Stimulated activated CD4-positive, alpha-beta T cell treated with anti-CD3 and anti-CD28 coated beads, Interleukin-2, amount 100 ng/mL, for 24 hours (primary cell): Measurements from ENCODE around the gene CPLX1.
"Not testable (repeated sequence)": the region's sequence is repeated elsewhere in the genome, so short reads cannot be mapped to it uniquely, and the experiment has no call there.

Source experiments
- DNase-seq, 2 donors: peaks; one replicate each; pipeline ENCODE4 v3.0.0-alpha.2; 2020

Gene CPLX1

DNA sequence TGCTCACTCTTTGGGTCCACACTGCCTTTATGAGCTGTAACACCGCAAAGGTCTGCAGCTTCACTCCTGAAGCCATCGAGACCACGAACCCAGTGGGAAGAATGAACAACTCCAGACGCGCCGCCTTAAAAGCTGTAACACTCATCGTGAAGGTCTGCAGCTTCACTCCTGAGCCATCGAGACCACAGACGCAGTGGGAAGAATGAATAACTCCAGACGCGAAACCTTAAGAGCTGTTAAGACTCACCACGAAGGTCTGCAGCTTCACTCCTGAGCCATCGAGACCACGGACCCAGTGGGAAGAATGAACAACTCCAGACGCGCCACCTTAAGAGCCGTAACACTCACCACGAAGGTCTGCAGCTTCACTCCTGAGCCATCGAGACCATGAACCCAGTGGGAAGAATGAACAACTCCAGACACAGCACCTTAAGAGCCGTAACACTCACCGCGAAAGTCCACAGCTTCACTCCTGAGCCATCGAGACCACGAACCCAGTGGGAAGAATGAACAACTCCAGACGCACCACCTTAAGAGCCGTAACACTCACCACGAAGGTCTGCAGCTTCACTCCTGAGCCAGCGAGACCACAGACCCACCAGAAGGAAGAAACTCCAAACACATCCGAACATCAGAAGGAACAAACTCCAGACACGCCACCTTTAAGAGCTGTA, 51.4 kb downstream of the CPLX1 start:
- not testable (repeated sequence) for DNase-seq

- DNase-seq = no peak
Observed at GRCh38 chr4:773214-773613, 52.7 kb downstream of the CPLX1 start.

DNA sequence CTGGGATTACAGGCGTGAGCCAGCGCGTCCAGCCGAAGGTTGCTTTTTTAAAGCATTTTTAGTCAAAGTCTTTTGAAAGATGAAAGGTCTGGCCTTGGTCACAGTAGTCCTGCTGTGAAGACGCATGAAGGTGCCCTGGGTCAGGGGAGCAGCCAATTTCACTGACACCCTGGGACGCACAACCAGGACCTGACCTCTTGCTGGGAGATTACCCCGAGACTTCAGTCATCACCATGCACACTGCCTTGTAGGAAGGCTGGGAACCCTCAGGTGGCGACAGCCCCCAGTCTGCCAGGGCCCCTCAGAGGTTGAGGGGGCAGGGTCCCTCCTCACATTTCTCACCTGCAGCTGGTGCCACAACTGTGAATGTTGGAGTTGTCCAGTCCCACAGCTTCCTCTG, 53.2 kb downstream of the CPLX1 start:
- no peak for DNase-seq

DNA sequence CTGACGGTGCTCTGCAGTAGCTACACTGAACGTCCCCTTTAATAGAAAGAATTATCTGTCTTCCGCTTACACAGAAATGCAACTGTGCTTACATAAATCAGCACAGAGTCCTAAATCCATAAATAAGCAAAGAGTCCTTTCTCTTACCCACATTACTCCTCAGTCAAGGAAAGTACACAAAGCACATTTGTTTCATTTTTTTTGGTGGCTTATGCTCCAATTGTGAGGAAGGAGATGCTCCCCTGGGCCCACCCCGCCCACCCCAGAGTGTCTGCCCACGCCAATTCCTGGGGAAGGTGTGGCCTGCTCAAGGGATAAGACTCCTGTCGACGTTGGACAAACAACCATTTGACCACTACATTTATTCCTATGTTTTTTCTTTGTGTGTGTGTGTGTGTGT, 53.8 kb downstream of the CPLX1 start:
- no peak for DNase-seq

GRCh38 chr4:771464-771863, 54.5 kb downstream of the CPLX1 start:
- no peak for DNase-seq

GRCh38 chr4:770022-770421, 55.9 kb downstream of the CPLX1 start:
- DNase-seq = no peak

DNA sequence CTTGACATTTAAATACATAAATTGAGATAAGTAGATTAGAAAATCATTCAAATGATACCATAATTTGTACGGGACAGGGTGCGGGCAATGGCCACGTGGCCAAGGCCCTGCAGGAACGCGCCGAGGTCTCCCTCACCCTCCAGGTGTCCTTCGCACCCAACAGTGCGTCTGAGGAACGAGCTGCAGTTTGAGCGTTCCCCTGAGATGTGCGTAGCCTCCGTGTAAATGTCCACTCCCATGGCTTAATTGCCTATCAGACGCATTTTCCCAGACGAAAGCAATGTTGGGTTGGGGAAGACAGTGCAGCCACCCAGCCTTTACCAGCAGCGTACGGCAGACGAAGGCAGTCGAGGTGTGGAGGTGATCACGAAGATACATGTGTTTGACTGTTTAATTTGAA, 56.4 kb downstream of the CPLX1 start:
- no peak for DNase-seq

- DNase-seq = no peak
Observed at GRCh38 chr4:768995-769394, 56.9 kb downstream of the CPLX1 start.

- no peak for DNase-seq
Observed at GRCh38 chr4:768076-768475, 57.9 kb downstream of the CPLX1 start.

GRCh38 chr4:766559-767283, 59.2 kb downstream of the CPLX1 start:
- DNase-seq = no peak

- no peak for DNase-seq
Observed at GRCh38 chr4:766152-766515, 59.8 kb downstream of the CPLX1 start.

- DNase-seq = no peak
Observed at GRCh38 chr4:764405-765169, 61.3 kb downstream of the CPLX1 start.

DNA sequence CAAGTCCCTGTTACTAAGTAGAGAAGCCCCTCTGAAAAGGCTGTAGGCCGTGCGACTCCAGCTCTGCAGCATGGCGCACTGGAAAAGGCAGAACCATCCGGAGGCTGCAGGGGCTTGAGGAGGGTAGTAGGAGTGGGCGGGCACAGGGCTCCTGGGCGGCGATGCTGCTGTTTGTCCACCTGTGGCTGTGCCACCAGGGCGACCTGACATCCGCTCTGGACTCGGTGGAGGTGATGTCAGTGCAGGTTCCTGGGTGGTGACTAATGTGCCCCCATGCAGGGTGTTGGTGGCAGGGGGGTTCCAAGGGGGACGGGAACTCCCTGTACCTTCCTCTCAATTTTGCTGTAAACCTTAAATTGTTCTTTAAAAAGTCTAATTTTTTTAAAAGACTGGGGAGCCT, 62.0 kb downstream of the CPLX1 start:
- DNase-seq = no peak

GRCh38 chr4:763191-763810, 62.6 kb downstream of the CPLX1 start:
- DNase-seq = no peak

- no peak for DNase-seq
Observed at GRCh38 chr4:762211-763190, 63.4 kb downstream of the CPLX1 start.

DNA sequence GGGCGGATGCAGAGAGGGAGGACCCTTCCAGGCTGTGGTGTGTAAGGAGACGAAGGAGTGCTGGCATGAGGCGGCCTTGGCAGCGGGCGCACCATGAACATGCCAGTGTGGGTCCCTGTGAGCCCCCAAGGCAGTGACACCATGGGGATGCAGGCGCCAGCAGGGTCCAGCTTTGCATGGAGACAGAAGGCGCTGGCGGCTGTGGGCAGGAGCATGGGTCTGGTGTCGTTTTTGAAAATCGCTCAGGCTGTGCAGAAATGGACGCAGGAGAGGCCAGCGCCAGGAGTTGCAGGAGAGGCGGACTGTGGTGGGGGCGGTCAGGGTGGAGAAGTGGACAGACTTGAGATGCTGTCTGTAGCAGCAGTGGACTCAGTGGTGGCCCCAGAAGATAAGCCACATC, 64.2 kb downstream of the CPLX1 start:
- no peak for DNase-seq

DNA sequence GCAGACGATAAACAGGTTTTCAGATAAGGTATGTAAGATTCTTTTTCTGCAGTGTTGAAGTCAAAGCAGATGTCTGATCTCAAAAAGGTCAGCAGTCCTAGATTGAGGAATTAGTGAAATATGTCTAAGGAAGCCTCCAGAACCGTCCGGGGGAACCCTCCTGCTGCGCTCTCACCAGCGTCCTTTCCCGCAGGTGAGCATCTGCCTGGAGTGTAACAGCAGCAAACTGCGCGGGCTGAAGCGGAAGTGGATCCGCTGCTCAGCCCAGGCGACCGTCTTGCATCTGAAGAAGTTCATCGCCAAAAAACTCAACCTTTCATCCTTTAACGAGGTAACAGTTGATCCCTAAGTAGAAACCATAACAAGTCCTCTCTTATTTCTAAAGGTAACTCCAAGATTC, 64.8 kb downstream of the CPLX1 start:
- no peak for DNase-seq

DNA sequence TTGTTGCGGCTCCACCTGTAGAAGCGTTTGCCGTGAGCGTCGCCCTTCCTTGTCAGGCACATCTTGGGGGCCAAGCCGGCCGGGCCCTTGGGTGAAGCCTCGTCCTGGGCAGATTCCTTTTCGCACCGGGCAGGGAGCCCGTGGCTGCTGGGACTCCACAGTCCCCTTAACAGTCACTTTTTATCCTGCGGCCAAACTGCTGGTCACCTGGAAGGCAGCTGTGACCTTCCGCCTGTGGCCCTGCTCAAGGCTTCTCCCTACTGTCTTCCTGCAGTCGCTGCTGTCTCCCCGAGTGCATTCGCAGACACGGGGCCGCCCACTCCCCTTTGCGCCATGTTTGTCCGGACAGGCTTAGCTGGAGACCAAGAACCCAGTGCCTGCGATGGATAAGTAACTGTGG, 65.3 kb downstream of the CPLX1 start:
- DNase-seq = no peak

- DNase-seq = not testable (repeated sequence)
Observed at GRCh38 chr4:759810-760209, 66.1 kb downstream of the CPLX1 start.

DNA sequence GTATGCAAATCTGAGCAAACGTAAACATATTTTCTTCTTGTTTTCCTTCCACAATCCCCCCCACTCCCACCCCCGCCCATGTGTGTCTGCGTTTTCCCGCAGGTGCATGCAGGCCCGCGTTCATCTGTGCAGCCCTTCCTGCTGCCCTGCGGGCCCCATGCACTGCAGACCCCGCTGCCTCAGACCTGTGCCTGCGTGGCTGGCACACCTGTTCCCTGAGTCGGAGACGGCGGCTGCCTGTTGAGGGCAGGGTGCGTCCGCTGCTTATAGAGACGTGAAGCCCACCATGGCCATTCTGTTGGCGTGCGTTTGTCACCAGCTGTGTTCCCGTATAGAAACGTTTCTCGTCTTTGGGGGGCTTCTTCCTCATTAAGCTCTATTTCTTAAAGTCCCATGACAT, 68.8 kb downstream of the CPLX1 start:
- DNase-seq = no peak

- no peak for DNase-seq
Observed at GRCh38 chr4:754221-755120, 71.5 kb downstream of the CPLX1 start.
